ENCODE measurements around the gene HIKESHI. TPM values are rescaled to one million over a fixed set of nuclear protein-coding genes. Genes with fewer than 3 reads are reported as not detected.

HIKESHI gene
- total and polyA plus RNA-seq, 3 donors from 2014 or later, result 34.1 to 48.7 (median 38.1) TPM

DNA sequence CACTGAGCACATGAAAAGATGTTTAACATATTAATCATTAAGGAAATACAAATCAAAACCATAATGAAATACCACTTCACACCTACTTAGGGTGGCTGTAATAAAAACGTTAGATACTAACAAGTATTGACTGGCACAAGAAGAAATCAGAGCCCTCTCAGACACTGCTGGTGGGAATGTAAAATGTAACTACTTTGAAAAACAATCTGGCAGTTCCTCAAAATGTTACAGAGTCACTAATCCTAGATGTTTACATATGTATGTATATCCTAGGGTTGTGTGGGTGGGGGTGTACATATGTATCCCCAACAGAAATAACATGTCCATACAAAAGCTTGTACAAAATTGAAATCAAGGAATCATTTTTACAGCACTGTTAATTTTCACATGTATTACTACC is 42.3 kb upstream of the HIKESHI start:
- no peaks in the 10 kb centered on the region for H3K9me3 ChIP-seq
- no peaks in the 10 kb centered on the region for H3K36me3 ChIP-seq (ENCODE audit: low read depth, missing control alignments)
- no peak overlapping the region for H3K27ac ChIP-seq
- H3K4me3 ChIP-seq, result no peak overlapping the region
- WGBS, 2 donors, result 29 to 38% methylated on average over 1 of the region's 1 CpG
- no peaks in the 10 kb centered on the region for H3K27me3 ChIP-seq
- intact Hi-C loops (cut with DNase I; ENCODE audit: low total_unique reads), result no loop called here
- TF ChIP-seq, protein P1, sequence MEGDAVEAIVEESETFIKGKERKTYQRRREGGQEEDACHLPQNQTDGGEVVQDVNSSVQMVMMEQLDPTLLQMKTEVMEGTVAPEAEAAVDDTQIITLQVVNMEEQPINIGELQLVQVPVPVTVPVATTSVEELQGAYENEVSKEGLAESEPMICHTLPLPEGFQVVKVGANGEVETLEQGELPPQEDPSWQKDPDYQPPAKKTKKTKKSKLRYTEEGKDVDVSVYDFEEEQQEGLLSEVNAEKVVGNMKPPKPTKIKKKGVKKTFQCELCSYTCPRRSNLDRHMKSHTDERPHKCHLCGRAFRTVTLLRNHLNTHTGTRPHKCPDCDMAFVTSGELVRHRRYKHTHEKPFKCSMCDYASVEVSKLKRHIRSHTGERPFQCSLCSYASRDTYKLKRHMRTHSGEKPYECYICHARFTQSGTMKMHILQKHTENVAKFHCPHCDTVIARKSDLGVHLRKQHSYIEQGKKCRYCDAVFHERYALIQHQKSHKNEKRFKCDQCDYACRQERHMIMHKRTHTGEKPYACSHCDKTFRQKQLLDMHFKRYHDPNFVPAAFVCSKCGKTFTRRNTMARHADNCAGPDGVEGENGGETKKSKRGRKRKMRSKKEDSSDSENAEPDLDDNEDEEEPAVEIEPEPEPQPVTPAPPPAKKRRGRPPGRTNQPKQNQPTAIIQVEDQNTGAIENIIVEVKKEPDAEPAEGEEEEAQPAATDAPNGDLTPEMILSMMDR (IDR thresholded peaks at IDR 0.05), result no peak
- TF ChIP-seq POLR2A (IDR thresholded peaks at IDR 0.05), result no peak
- no peak for DNase-seq
- H3K4me1 ChIP-seq, result no peaks in the 10 kb centered on the region

DNA sequence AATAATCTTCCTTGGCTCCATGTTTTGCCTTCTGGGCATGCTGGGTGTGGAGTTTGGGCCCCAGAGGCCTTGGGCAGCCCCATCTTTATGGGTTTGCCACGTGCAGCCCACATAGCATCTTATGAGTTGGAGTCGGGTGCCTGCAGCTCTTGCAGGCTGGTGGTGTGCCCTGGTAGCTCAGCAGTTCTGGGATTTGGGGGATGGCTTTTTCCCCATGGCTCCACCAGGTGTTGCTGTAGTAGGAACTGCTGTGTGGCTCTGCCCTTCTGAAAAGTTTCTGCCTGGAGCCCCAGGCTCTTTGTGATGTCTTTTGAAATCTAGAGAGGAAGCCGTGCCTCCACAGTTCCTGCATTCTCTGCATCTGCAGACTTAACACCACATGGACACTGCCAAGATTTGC is 40.7 kb upstream of the HIKESHI start:
- no peak for TF ChIP-seq POLR2A (IDR thresholded peaks at IDR 0.05)
- TF ChIP-seq, protein P1 (IDR thresholded peaks at IDR 0.05), result no peak
- 93 to 98% methylated on average over 3 of the region's 3 CpGs for WGBS, 2 donors
- intact Hi-C loops (cut with DNase I; ENCODE audit: low total_unique reads), result no loop called here
- DNase-seq, result no peak
- Histone ChIP-seq H3K36me3 (ENCODE audit: low read depth, missing control alignments) (no peaks in the 10 kb centered on the region), H3K27me3 (no peaks in the 10 kb centered on the region), H3K9me3 (no peaks in the 10 kb centered on the region), H3K4me1 (no peaks in the 10 kb centered on the region), H3K27ac (no peak overlapping the region), H3K4me3 (no peak overlapping the region)

DNA sequence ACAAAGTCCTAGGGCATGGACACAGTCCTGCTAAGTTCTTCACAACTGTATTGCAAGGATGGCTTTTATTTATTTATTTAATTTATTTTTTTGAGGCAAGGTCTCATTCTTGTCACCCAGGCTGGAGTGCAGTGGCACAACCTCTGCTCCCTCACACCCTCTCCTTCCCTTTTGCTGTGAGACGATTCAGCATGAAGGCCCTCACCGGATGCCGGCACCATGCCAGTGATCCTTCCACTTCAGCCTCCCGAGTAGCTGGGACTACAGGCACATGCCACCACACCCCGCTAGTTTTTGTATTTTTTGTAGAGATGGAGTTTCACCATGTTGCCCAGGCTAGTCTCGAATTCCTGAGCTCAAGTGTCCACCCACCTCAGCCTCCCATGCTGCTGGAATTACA is 39.7 kb upstream of the HIKESHI start:
- Histone ChIP-seq H3K4me1 (no peaks in the 10 kb centered on the region), H3K9me3 (no peaks in the 10 kb centered on the region), H3K27ac (no peak overlapping the region), H3K36me3 (ENCODE audit: low read depth, missing control alignments) (no peaks in the 10 kb centered on the region), H3K27me3 (no peaks in the 10 kb centered on the region), H3K4me3 (no peak overlapping the region)
- WGBS, 2 donors, result 92 to 98% methylated on average over 6 of the region's 6 CpGs
- intact Hi-C loops (cut with DNase I; ENCODE audit: low total_unique reads), result no loop called here
- TF ChIP-seq, protein P1 (IDR thresholded peaks at IDR 0.05), result no peak
- TF ChIP-seq POLR2A (IDR thresholded peaks at IDR 0.05), result no peak
- no peak for DNase-seq

DNA sequence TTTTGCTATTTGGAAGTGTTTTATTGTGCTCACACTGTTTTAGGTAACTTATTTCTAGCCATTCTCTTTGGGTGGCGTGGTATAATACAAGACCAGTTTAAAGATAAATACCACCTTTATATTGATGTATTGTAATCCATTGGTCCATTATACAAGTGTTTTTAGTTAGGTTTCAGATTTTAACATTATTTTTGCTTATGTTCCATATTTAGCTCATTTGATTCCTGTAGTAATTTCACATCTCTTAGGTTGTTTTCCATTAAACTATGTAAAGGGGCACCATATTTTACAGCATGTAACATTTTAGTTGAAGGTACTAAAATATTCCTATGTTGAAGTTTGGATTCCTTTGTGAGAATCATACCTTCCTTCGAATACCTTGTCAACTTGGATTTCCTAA is 37.4 kb upstream of the HIKESHI start:
- no peak for DNase-seq
- Histone ChIP-seq H3K4me3 (no peak overlapping the region), H3K27ac (no peak overlapping the region), H3K27me3 (no peaks in the 10 kb centered on the region), H3K4me1 (no peaks in the 10 kb centered on the region), H3K36me3 (ENCODE audit: low read depth, missing control alignments) (no peaks in the 10 kb centered on the region), H3K9me3 (no peaks in the 10 kb centered on the region)
- intact Hi-C loops (cut with DNase I; ENCODE audit: low total_unique reads), result no loop called here
- no peak for TF ChIP-seq POLR2A (IDR thresholded peaks at IDR 0.05)
- TF ChIP-seq, protein P1 (IDR thresholded peaks at IDR 0.05), result no peak
- 90 to 94% methylated on average over 2 of the region's 2 CpGs for WGBS, 2 donors

DNA sequence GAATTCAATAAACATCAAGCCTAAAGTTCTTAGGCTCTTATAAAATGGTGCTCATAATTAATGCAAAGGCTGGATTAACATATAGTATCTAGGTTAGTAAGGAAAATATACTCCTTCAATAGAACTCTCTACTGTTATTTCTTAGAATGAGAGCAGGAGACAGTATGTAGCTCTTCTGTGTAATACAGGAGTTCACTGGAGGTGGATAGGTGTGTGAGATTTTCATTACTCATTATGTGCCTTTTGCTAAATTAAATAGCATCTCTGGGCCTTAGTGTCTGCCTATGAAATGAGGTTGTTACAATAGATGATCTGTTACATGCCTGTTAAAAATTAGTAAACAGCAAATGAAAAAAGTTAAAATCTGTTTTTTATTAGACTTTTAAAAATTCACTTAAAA is 36.8 kb upstream of the HIKESHI start:
- no peaks in the 10 kb centered on the region for H3K4me1 ChIP-seq
- no peak for TF ChIP-seq POLR2A (IDR thresholded peaks at IDR 0.05)
- TF ChIP-seq, protein P1 (IDR thresholded peaks at IDR 0.05), result no peak
- no peak overlapping the region for H3K27ac ChIP-seq
- H3K36me3 ChIP-seq (ENCODE audit: low read depth, missing control alignments), result no peaks in the 10 kb centered on the region
- DNase-seq, result no peak
- no peaks in the 10 kb centered on the region for H3K27me3 ChIP-seq
- intact Hi-C loops (cut with DNase I; ENCODE audit: low total_unique reads), result no loop called here
- no peaks in the 10 kb centered on the region for H3K9me3 ChIP-seq
- no peak overlapping the region for H3K4me3 ChIP-seq
